ENCODE data around the gene ZDHHC14.

The ZDHHC14 gene

GRCh38 chr6:157400676-157401075 lies 19.7 kb downstream of the ZDHHC14 start:
- Histone ChIP-seq H3F3A (ENCODE audit: insufficient read depth, low read length) (no peaks in the 10 kb centered on the region), H2AFZ (ENCODE audit: low read length) (no peak overlapping the region), H3K27ac (ENCODE audit: low read length) (no peak overlapping the region), H3K36me3 (replicated peaks; ENCODE audit: insufficient read depth, low read length) (no peaks in the 10 kb centered on the region), H4K20me1 (ENCODE audit: insufficient read depth, low read length) (no peaks in the 10 kb centered on the region), H3K4me1 (ENCODE audit: low read length) (no peaks in the 10 kb centered on the region), H3K27me3 (replicated peaks; ENCODE audit: insufficient read depth, low read length) (no peaks in the 10 kb centered on the region), H3K4me2 (ENCODE audit: low read depth, low read length) (no peak overlapping the region), H3K79me2 (ENCODE audit: low read length) (no peaks in the 10 kb centered on the region), H3K4me3 (ENCODE audit: low read length) (no peak overlapping the region), H3K9me3 (replicated peaks; ENCODE audit: insufficient read depth, low read length) (no peaks in the 10 kb centered on the region), H3K9ac (ENCODE audit: low read length) (no peak overlapping the region), H3K9me2 (replicated peaks; ENCODE audit: insufficient read depth, low read length) (no peaks in the 10 kb centered on the region)
- DNase-seq: no peak
- TF ChIP-seq CTCF (IDR thresholded peaks at IDR 0.05; ENCODE audit: low read length): no peak
- TF ChIP-seq EZH2phosphoT487 (IDR thresholded peaks at IDR 0.05; ENCODE audit: low read length): no peak
- no peak for TF ChIP-seq EZH2 (optimal IDR thresholded peaks at IDR 0.05; ENCODE audit: low read depth, low read length)

DNA sequence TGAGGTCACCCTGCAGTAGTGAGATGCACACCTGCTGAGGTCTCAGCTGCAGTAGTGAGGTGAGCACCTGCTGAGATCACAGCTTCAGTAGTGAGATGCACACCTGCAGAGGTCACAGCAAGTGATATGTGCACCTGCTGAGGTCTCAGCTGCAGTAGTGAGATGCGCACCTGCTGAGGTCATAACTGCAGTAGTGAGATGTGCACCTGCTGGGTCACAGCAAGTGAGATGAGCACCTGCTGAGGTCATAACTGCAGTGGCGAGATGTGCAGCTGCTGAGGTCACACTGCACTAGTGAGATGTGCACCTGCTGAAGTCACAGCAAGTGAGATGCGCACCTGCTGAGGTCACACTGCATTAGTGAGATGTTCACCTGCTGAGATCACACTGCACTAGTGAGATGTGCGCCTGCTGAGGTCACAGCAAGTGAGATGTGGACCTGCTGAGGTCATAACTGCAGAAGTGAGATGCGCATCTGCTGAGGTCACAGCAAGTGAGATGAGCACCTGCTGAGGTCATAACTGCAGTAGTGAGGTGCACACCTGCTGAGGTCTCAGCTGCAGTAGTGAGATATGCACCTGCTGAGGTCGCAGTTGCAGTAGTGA lies 20.8 kb downstream of the ZDHHC14 start:
- H3K9me2 ChIP-seq (replicated peaks; ENCODE audit: insufficient read depth, low read length): no peaks in the 10 kb centered on the region
- H3K4me2 ChIP-seq (ENCODE audit: low read depth, low read length): no peak overlapping the region
- H3K27ac ChIP-seq (ENCODE audit: low read length): no peak overlapping the region
- H3K36me3 ChIP-seq (replicated peaks; ENCODE audit: insufficient read depth, low read length): no peaks in the 10 kb centered on the region
- H3K9me3 ChIP-seq (replicated peaks; ENCODE audit: insufficient read depth, low read length): no peaks in the 10 kb centered on the region
- no peaks in the 10 kb centered on the region for H4K20me1 ChIP-seq (ENCODE audit: insufficient read depth, low read length)
- DNase-seq: no peak
- no peaks in the 10 kb centered on the region for H3K79me2 ChIP-seq (ENCODE audit: low read length)
- H3F3A ChIP-seq (ENCODE audit: insufficient read depth, low read length): no peaks in the 10 kb centered on the region
- H2AFZ ChIP-seq (ENCODE audit: low read length): no peak overlapping the region
- no peak overlapping the region for H3K4me3 ChIP-seq (ENCODE audit: low read length)
- no peak for TF ChIP-seq EZH2phosphoT487 (IDR thresholded peaks at IDR 0.05; ENCODE audit: low read length)
- TF ChIP-seq CTCF (IDR thresholded peaks at IDR 0.05; ENCODE audit: low read length): no peak
- TF ChIP-seq EZH2 (optimal IDR thresholded peaks at IDR 0.05; ENCODE audit: low read depth, low read length): no peak
- H3K4me1 ChIP-seq (ENCODE audit: low read length): no peaks in the 10 kb centered on the region
- no peaks in the 10 kb centered on the region for H3K27me3 ChIP-seq (replicated peaks; ENCODE audit: insufficient read depth, low read length)
- no peak overlapping the region for H3K9ac ChIP-seq (ENCODE audit: low read length)

DNA sequence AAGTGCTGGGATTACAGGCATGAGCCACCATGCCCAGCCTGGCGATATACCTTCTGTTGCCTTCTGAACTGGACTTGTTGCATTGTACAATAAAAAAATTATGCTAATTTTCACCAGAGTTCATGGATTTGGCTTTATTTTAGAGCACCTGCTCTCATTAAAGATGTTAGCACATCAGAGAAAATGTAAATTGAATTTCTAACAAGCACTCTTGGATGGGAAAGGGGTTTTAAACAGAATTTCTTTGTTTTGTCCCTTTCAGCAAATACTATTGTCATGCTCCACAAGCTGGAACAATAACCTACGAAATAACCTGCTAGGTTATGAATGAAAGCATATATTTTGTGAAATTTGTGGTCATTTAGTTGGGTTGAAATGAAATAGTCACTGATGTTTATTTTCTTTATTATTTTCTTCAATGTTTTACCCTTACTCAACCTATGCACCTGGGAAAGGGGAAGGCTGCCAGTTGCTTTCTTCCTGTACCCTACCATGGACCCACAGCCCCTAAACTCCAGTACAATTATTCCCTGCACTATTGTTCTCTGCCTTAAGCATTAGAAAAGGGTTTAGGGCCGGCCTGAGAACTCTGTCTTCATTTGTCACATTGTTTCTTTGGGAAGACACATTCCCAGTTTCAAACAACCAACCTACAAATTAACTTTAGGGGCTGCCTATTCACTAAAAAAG lies 22.2 kb downstream of the ZDHHC14 start:
- no peaks in the 10 kb centered on the region for H3K9me3 ChIP-seq (replicated peaks; ENCODE audit: insufficient read depth, low read length)
- no peak overlapping the region for H3K9ac ChIP-seq (ENCODE audit: low read length)
- H3K79me2 ChIP-seq (ENCODE audit: low read length): no peaks in the 10 kb centered on the region
- TF ChIP-seq CTCF (IDR thresholded peaks at IDR 0.05; ENCODE audit: low read length) (no peak), EZH2phosphoT487 (IDR thresholded peaks at IDR 0.05; ENCODE audit: low read length) (no peak), EZH2 (optimal IDR thresholded peaks at IDR 0.05; ENCODE audit: low read depth, low read length) (no peak)
- no peak overlapping the region for H3K27ac ChIP-seq (ENCODE audit: low read length)
- no peaks in the 10 kb centered on the region for H3F3A ChIP-seq (ENCODE audit: insufficient read depth, low read length)
- no peak overlapping the region for H3K4me3 ChIP-seq (ENCODE audit: low read length)
- no peaks in the 10 kb centered on the region for H3K36me3 ChIP-seq (replicated peaks; ENCODE audit: insufficient read depth, low read length)
- no peaks in the 10 kb centered on the region for H3K4me1 ChIP-seq (ENCODE audit: low read length)
- H4K20me1 ChIP-seq (ENCODE audit: insufficient read depth, low read length): no peaks in the 10 kb centered on the region
- H2AFZ ChIP-seq (ENCODE audit: low read length): no peak overlapping the region
- H3K9me2 ChIP-seq (replicated peaks; ENCODE audit: insufficient read depth, low read length): no peaks in the 10 kb centered on the region
- DNase-seq: no peak
- no peaks in the 10 kb centered on the region for H3K27me3 ChIP-seq (replicated peaks; ENCODE audit: insufficient read depth, low read length)
- H3K4me2 ChIP-seq (ENCODE audit: low read depth, low read length): no peak overlapping the region
